NB4 (cell line): Measurements from ENCODE around the gene GSTK1.

Experiments
- CTCF ChIP-seq: IDR thresholded peaks from one replicate; pipeline ENCODE4 v1.5.1; 2012; ENCODE audit warnings: low read depth, low read length
- MAX ChIP-seq: IDR thresholded peaks from 2 replicates; pipeline ENCODE4 v1.6.1; 2011; ENCODE audit warnings: low read depth, low read length

- no peak for TF ChIP-seq CTCF
- TF ChIP-seq MAX, result no peak
Measured at GRCh38 chr7:143287339-143287934, 24.2 kb downstream of the GSTK1 start.
